NCI-H2196 (cell line): Measurements from ENCODE around the gene CACNA1H.

ENCODE experiments used
- DNase-seq: peaks from one replicate; lab custom pipeline; 2025; ENCODE audit not compliant: unreplicated experiment; lab: John Stamatoyannopoulos, UW

The CACNA1H gene

GRCh38 chr16:1152651-1153259 lies at the start of gene CACNA1H:
Gene CACNA1H, plus strand, starts transcription at chr16:1153106. Its CDS starts 632 bp downstream, at chr16:1153738.
- DNase-seq: peak; percentile 50

GRCh38 chr16:1103636-1103980 lies 49.3 kb upstream of the CACNA1H start:
- DNase-seq: no peak

GRCh38 chr16:1105888-1106620 lies 46.9 kb upstream of the CACNA1H start:
- DNase-seq: peak; percentile 79

GRCh38 chr16:1106659-1107058 lies 46.2 kb upstream of the CACNA1H start:
- no peak for DNase-seq

GRCh38 chr16:1107141-1107540 lies 45.8 kb upstream of the CACNA1H start:
- DNase-seq: no peak

GRCh38 chr16:1107731-1108130 lies 45.2 kb upstream of the CACNA1H start:
- DNase-seq: no peak

- peak; percentile 84 for DNase-seq
Measured at GRCh38 chr16:1108299-1109252, 44.3 kb upstream of the CACNA1H start.

- no peak for DNase-seq
Measured at GRCh38 chr16:1109648-1110047, 43.3 kb upstream of the CACNA1H start.

GRCh38 chr16:1112506-1113184 lies 40.3 kb upstream of the CACNA1H start:
- DNase-seq: no peak

GRCh38 chr16:1113489-1113888 lies 39.4 kb upstream of the CACNA1H start:
- no peak for DNase-seq

GRCh38 chr16:1113889-1114526 lies 38.9 kb upstream of the CACNA1H start:
- DNase-seq: no peak

GRCh38 chr16:1116693-1117077 lies 36.2 kb upstream of the CACNA1H start:
- DNase-seq: no peak

- DNase-seq: no peak
Measured at GRCh38 chr16:1117176-1117900, 35.6 kb upstream of the CACNA1H start.

GRCh38 chr16:1117926-1118325 lies 35.0 kb upstream of the CACNA1H start:
- no peak for DNase-seq

GRCh38 chr16:1119129-1119528 lies 33.8 kb upstream of the CACNA1H start:
- no peak for DNase-seq

GRCh38 chr16:1119766-1120576 lies 32.9 kb upstream of the CACNA1H start:
- no peak for DNase-seq

GRCh38 chr16:1120577-1120941 lies 32.3 kb upstream of the CACNA1H start:
- no peak for DNase-seq

- DNase-seq: no peak
Measured at GRCh38 chr16:1121009-1121408, 31.9 kb upstream of the CACNA1H start.
